Adrenal gland (tissue), 19 donors: ENCODE measurements around the gene ENG. TPM values are rescaled to one million over a fixed set of nuclear protein-coding genes. Genes with fewer than 3 reads are reported as not detected.

ENCODE experiments used
- DNase-seq, 7 donors: peaks; one replicate each; pipeline ENCODE4 v3.0.0-alpha.2; 2019 to 2020
- H3K27ac ChIP-seq, 5 donors: fragments of 200-600 bp; sonication (generic) in 4 of 5; 1 replicate in 3 of 5; 2 replicates in 2 of 5; pipeline versions ENCODE4 v1.5.1 to v1.8.0; 2016 to 2020; ENCODE audit warnings: mild to moderate bottlenecking in 1 of 5
- H3K27me3 ChIP-seq: fragments of 200-600 bp; 2 replicates; pipeline ENCODE4 v1.8.0; 2021
- H3K36me3 ChIP-seq, 2 donors: fragments of 200-600 bp; replicated peaks in 1 of 2; 1 replicate in 1 of 2; 2 replicates in 1 of 2; pipeline versions ENCODE4 v1.5.1 to v1.8.0; 2018 to 2022
- H3K4me1 ChIP-seq, 2 donors: fragments of 200-600 bp; replicated peaks in 1 of 2; 1 replicate in 1 of 2; 2 replicates in 1 of 2; pipeline versions ENCODE4 v1.5.1 to v1.8.0; 2018 to 2021
- H3K4me3 ChIP-seq, 4 donors: fragments of 200-600 bp; sonication (generic) in 3 of 4; one replicate each; pipeline ENCODE4 v1.5.1; 2016 to 2018
- H3K9me3 ChIP-seq, 3 donors: fragments of 200-600 bp; sonication (generic) in 1 of 3; replicated peaks in 1 of 3; 1 replicate in 2 of 3; 2 replicates in 1 of 3; pipeline versions ENCODE4 v1.5.1 to v1.8.0; 2016 to 2021
- POLR2A ChIP-seq, 2 donors: fragments of 450-650 bp; IDR thresholded peaks; one replicate each; pipeline ENCODE4 v1.6.1; 2017; ENCODE audit warnings: antibody characterized with exemption in 2 of 2, mild to moderate bottlenecking in 2 of 2, moderate library complexity in 1 of 2
- WGBS, 4 donors: extraction: QIAGEN DNeasy Blood & Tissue Kit in 2 of 4; methylation state at CpG; one replicate each; pipeline versions ENCODE4 v1.1.5 to v1.1.7; 2013 to 2017; 5-methylcytosine and 5-hydroxymethylcytosine counted together
- intact Hi-C, 2 donors: fragments of 100-400 bp; cut with DNase I; formaldehyde crosslinking; loops; one replicate each; pipeline versions ENCODE4 v1.14.1 to v1.15.0; 2022 to 2023
- long read RNA-seq, 10 donors: library from polyadenylated mRNA in 3 of 10; unstranded in 2 of 10; stranded (forward) in 1 of 10; transcript quantifications; one replicate each; pipeline ENCODE4 v2.0.0 and lab custom pipeline, GENCODE V29; 2021 to 2026
- polyA plus RNA-seq, 3 donors: library from polyadenylated mRNA; stranded (reverse); fragments of 200-250 nt in 2 of 3; fragments of 350-450 nt in 1 of 3; fragmentation: Illumina TruSeq in 1 of 3; extraction: RNeasy Lipid Tissue Mini Kit (QIAGEN cat#74804) in 1 of 3; gene quantifications; one replicate each; pipeline ENCODE4 v1.2.3, GENCODE V29; 2013 to 2014
- total RNA-seq, 9 donors: library from RNA; depleted of rRNA in 4 of 9; stranded (reverse); fragments of >200 nt in 4 of 9; fragments of 120-200 nt in 1 of 9; fragmentation: NEBNext Ultra II Directional in 1 of 9; extraction: Animal tissue kit (Norgen Biotek cat#: 25700) in 1 of 9; gene quantifications; one replicate each; pipeline versions ENCODE4 v1.1.0 to v1.2.4, GENCODE V29; 2013 to 2023
- TF ChIP-seq, protein P1 (sequence below), 6 experiments: fragments of 450-650 bp in 4 of 6; fragments of 200-600 bp in 2 of 6; sonication (generic) in 1 of 6; IDR thresholded peaks; 1 replicate in 5 of 6; 2 replicates in 1 of 6; pipeline versions ENCODE4 v1.5.1 to v1.8.0; 2016 to 2021; ENCODE audit warnings: antibody characterized with exemption in 6 of 6, mild to moderate bottlenecking in 2 of 6, moderate library complexity in 1 of 6
- donor health status: healthy with polysubstance abuse.
- donor health status: Bipolar disorder and iron deficiency.
- donor health status: DM: yes; HTN: yes; CAD: no.
- donor health status: DM: no; HTN: no; CAD: no.
- donor health status: DM: no; HTN: no; CAD: no.
- donor health status: DM: yes; HTN: yes; CAD: no.

The ENG gene
- total RNA-seq: 100 to 1,000 TPM in 5 of 9 donors, 10 to 100 TPM in 3, 1 to 10 TPM in 1; 4.3 to 214 (median 121) TPM
- 100 to 1,000 TPM in 1 of 3 donors, 10 to 100 TPM in 2; 43.2 to 116 (median 96.7) TPM for polyA plus RNA-seq
- long read RNA-seq, donor 1, partial matches to known transcripts: 0 of 2 reads
- long read RNA-seq, donor 1, other reads (novel, unspliced or antisense): 0 of 2 reads
- long read RNA-seq, donor 2, partial matches to known transcripts: 0 of 3 reads
- long read RNA-seq, donor 2, other reads (novel, unspliced or antisense): 0 of 3 reads
- long read RNA-seq, donor 3, transcript ENG-202 (15 exons, 3,048 nt): major isoform, 9 of 9 reads
- long read RNA-seq, donor 3, partial matches to known transcripts: 0 of 9 reads
- long read RNA-seq, donor 3, other reads (novel, unspliced or antisense): 0 of 9 reads
- long read RNA-seq, donor 4, transcript ENG-202 (15 exons, 3,048 nt): major isoform, 38 of 62 reads
- long read RNA-seq, donor 4, partial matches to known transcripts: 21 of 62 reads
- long read RNA-seq, donor 4, other reads (novel, unspliced or antisense): 3 of 62 reads
- long read RNA-seq, donor 5, transcript ENG-202 (15 exons, 3,048 nt): major isoform, 754 of 927 reads
- long read RNA-seq, donor 5, partial matches to known transcripts: 121 of 927 reads
- long read RNA-seq, donor 5, other reads (novel, unspliced or antisense): 49 of 927 reads
- long read RNA-seq, donor 6, transcript ENG-202 (15 exons, 3,048 nt): major isoform, 24 of 40 reads
- long read RNA-seq, donor 6, partial matches to known transcripts: 14 of 40 reads
- long read RNA-seq, donor 6, other reads (novel, unspliced or antisense): 2 of 40 reads
- long read RNA-seq, donor 7, partial matches to known transcripts: 0 of 1 reads
- long read RNA-seq, donor 7, other reads (novel, unspliced or antisense): 0 of 1 reads
- long read RNA-seq, donor 8, transcript ENG-202 (15 exons, 3,048 nt): major isoform, 12 of 12 reads
- long read RNA-seq, donor 8, partial matches to known transcripts: 0 of 12 reads
- long read RNA-seq, donor 8, other reads (novel, unspliced or antisense): 0 of 12 reads
- long read RNA-seq, donor 9, partial matches to known transcripts: 0 of 4 reads
- long read RNA-seq, donor 9, other reads (novel, unspliced or antisense): 0 of 4 reads
- long read RNA-seq, donor 10, partial matches to known transcripts: 0 of 5 reads
- long read RNA-seq, donor 10, other reads (novel, unspliced or antisense): 0 of 5 reads

GRCh38 chr9:127854184-127854806, at the start of gene ENG:
ENG (minus strand) TSS chr9:127854658; CDS start chr9:127854355, 303 bp downstream.
- H3K36me3 ChIP-seq: no peaks in the 10 kb centered on the region
- peak; percentile 61 to 82 (median 69) for DNase-seq
- peak within 1 kb of the TSS in 3 of 4 donors; percentile 15 to 73 (median 68) for H3K4me3 ChIP-seq
- no peaks in the 10 kb centered on the region for H3K27me3 ChIP-seq
- no peaks in the 10 kb centered on the region for H3K9me3 ChIP-seq
- TF ChIP-seq POLR2A (IDR thresholded peaks at IDR 0.05): peak; percentile 27 to 58
- TF ChIP-seq, protein P1, sequence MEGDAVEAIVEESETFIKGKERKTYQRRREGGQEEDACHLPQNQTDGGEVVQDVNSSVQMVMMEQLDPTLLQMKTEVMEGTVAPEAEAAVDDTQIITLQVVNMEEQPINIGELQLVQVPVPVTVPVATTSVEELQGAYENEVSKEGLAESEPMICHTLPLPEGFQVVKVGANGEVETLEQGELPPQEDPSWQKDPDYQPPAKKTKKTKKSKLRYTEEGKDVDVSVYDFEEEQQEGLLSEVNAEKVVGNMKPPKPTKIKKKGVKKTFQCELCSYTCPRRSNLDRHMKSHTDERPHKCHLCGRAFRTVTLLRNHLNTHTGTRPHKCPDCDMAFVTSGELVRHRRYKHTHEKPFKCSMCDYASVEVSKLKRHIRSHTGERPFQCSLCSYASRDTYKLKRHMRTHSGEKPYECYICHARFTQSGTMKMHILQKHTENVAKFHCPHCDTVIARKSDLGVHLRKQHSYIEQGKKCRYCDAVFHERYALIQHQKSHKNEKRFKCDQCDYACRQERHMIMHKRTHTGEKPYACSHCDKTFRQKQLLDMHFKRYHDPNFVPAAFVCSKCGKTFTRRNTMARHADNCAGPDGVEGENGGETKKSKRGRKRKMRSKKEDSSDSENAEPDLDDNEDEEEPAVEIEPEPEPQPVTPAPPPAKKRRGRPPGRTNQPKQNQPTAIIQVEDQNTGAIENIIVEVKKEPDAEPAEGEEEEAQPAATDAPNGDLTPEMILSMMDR (IDR thresholded peaks at IDR 0.05): no peak
- intact Hi-C loops: no loop called here
- peaks cover 0 to 25% of the 10 kb centered on the region in 2 donors for H3K4me1 ChIP-seq
- peak within 1 kb of the TSS; percentile 39 to 96 (median 79) for H3K27ac ChIP-seq
- 38 to 63% (median 43%) methylated on average over 7 to 37 of the region's 37 CpGs for WGBS, 4 donors

GRCh38 chr9:127903557-127904475, 49.4 kb upstream of the ENG start:
- intact Hi-C loops: no loop called here
- Histone ChIP-seq H3K9me3 (no peaks in the 10 kb centered on the region), H3K36me3 (peaks cover 0 to 9% of the 10 kb centered on the region in 2 donors), H3K4me1 (peaks cover 13 to 50% of the 10 kb centered on the region in 2 donors), H3K27ac (peak overlapping the region in 4 of 5 donors; percentile 14 to 88 (median 60)), H3K4me3 (no peak overlapping the region), H3K27me3 (no peaks in the 10 kb centered on the region)
- 45 to 67% (median 53%) methylated on average over 9 to 17 of the region's 17 CpGs for WGBS, 4 donors
- peak in 6 of 7 donors; percentile 64 to 86 (median 73) for DNase-seq
- no peak for TF ChIP-seq POLR2A (IDR thresholded peaks at IDR 0.05)
- TF ChIP-seq, protein P1 (IDR thresholded peaks at IDR 0.05): no peak

DNA sequence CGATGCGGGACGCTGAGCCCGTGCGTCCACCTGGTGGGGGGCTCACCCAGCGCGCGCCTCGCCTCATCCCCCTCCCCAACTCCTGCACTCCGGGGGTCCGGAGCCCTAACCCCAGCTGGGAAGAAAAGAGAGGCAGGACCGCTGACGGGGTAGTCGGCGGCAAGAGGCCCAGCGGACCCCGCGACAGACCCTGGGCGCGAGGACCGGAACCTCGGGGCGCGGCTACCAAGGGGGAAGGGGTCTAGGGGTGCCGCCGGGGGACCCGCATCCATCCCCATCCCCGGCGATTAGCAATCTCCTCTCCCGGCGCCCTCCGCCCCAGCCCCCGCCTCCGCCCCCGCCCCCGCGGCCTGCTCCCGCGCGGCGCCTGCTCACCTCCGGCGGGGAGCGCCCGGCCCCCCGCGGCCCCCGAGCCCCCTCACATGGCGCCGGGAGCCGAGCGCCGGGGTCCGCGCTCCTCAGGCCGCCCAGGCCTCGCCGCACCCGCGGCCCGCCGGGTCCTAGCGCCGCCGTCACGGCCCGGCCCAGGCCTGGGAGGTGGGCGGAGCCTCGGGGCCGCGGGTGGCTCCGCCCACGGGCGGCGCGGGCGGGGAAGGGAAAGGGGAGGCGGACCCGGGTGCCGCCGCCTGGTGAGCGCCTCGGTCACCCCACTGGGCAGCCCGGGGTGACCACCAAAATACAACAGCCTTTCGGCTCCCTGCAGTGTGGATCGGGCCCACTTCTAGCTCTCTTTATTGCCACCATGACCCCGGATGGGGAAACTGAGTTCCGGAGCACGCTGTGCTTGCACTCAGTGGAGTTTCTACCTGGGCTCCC, 44.9 kb upstream of the ENG start, which contains the start of gene ST6GALNAC6:
ST6GALNAC6 (minus strand) TSS at position 476 of the 816 bp plus-strand sequence. CDS start 1,622 bp downstream, outside the sequence.
- Histone ChIP-seq H3K4me1 (peaks cover 7 to 44% of the 10 kb centered on the region in 2 donors), H3K27ac (peak within 1 kb of the TSS; percentile 65 to 91 (median 87)), H3K36me3 (peaks cover 0 to 18% of the 10 kb centered on the region in 2 donors), H3K9me3 (no peaks in the 10 kb centered on the region), H3K27me3 (no peaks in the 10 kb centered on the region), H3K4me3 (peak within 1 kb of the TSS; percentile 65 to 94 (median 72))
- DNase-seq: peak in 5 of 7 donors; percentile 54 to 80 (median 62)
- WGBS, 4 donors: 0 to 1% (median 1%) methylated on average over 9 to 88 of the region's 89 CpGs
- intact Hi-C loops: no loop called here
- TF ChIP-seq, protein P1 (IDR thresholded peaks at IDR 0.05): no peak
- TF ChIP-seq POLR2A (IDR thresholded peaks at IDR 0.05): peak in 1 of 2 donors; percentile 32
